ENCODE results near the gene TRIM62.

The TRIM62 gene

GRCh38 chr1:33181921-33182341 is at the start of gene TRIM62:
TRIM62 (minus strand) TSS chr1:33182043; CDS start chr1:33181432, 611 bp downstream.
- DNase-seq: peak; percentile 68

- no peak for DNase-seq
Observed at GRCh38 chr1:33231166-33231565, 49.3 kb upstream of the TRIM62 start.

GRCh38 chr1:33228935-33229487 is 47.2 kb upstream of the TRIM62 start:
- peak; percentile 87 for DNase-seq

GRCh38 chr1:33225586-33225985 is 43.7 kb upstream of the TRIM62 start:
- no peak for DNase-seq

- no peak for DNase-seq
Observed at GRCh38 chr1:33224166-33224707, 42.4 kb upstream of the TRIM62 start.

GRCh38 chr1:33222381-33222780 is 40.5 kb upstream of the TRIM62 start:
- DNase-seq: peak; percentile 82

- no peak for DNase-seq
Observed at GRCh38 chr1:33221385-33221758, 39.5 kb upstream of the TRIM62 start.

GRCh38 chr1:33220676-33221384 is 39.0 kb upstream of the TRIM62 start:
- peak; percentile 98 for DNase-seq

- DNase-seq: peak; percentile 83
Observed at GRCh38 chr1:33219886-33220661, 38.2 kb upstream of the TRIM62 start.

- no peak for DNase-seq
Observed at GRCh38 chr1:33211972-33212371, 30.1 kb upstream of the TRIM62 start.

GRCh38 chr1:33206340-33206739 is 24.5 kb upstream of the TRIM62 start:
- DNase-seq: no peak

- no peak for DNase-seq
Observed at GRCh38 chr1:33195556-33195955, 13.7 kb upstream of the TRIM62 start.

- no peak for DNase-seq
Observed at GRCh38 chr1:33191731-33192275, 10.0 kb upstream of the TRIM62 start.

- DNase-seq: no peak
Observed at GRCh38 chr1:33190701-33191100, 8.9 kb upstream of the TRIM62 start.

- DNase-seq: peak; percentile 75
Observed at GRCh38 chr1:33188572-33189275, 6.9 kb upstream of the TRIM62 start.

GRCh38 chr1:33186936-33187335 is 5.1 kb upstream of the TRIM62 start:
- DNase-seq: no peak

- DNase-seq: no peak
Observed at GRCh38 chr1:33185541-33185940, 3.7 kb upstream of the TRIM62 start.

GRCh38 chr1:33183306-33183705 is 1.5 kb upstream of the TRIM62 start:
- no peak for DNase-seq

- DNase-seq: no peak
Observed at GRCh38 chr1:33182896-33183295, 1.1 kb upstream of the TRIM62 start.

GRCh38 chr1:33182401-33182841 is 578 bp upstream of the TRIM62 start:
- no peak for DNase-seq

- peak; percentile 43 for DNase-seq
Observed at GRCh38 chr1:33180911-33181890, 642 bp downstream of the TRIM62 start.
